HG03571 (cell line): Measurements from ENCODE around the gene NDUFA13.

Experiments
- ATAC-seq: cut with Tn5 transposase; IDR thresholded peaks from one replicate; pipeline ENCODE4 v1.9.1; 2021; ENCODE audit not compliant: unreplicated experiment

NDUFA13 gene

GRCh38 chr19:19506592-19506991, 9.4 kb upstream of the NDUFA13 start:
- no peak for ATAC-seq

- ATAC-seq, result no peak
Measured at GRCh38 chr19:19507354-19507753, 8.7 kb upstream of the NDUFA13 start.

GRCh38 chr19:19508217-19508616, 7.8 kb upstream of the NDUFA13 start:
- no peak for ATAC-seq

- no peak for ATAC-seq
Measured at GRCh38 chr19:19510432-19510831, 5.6 kb upstream of the NDUFA13 start.

- ATAC-seq, result no peak
Measured at GRCh38 chr19:19513682-19514081, 2.3 kb upstream of the NDUFA13 start.

- ATAC-seq, result no peak
Measured at GRCh38 chr19:19514215-19514657, 1.8 kb upstream of the NDUFA13 start.

- no peak for ATAC-seq
Measured at GRCh38 chr19:19514881-19515641, 964 bp upstream of the NDUFA13 start, which contains the start of gene TSSK6. TSS of gene TSSK6 (minus strand) at chr19:19515548. CDS start at chr19:19515427, 121 bp downstream.

GRCh38 chr19:19517235-19517619, 1.2 kb downstream of the NDUFA13 start:
- no peak for ATAC-seq

- no peak for ATAC-seq
Measured at GRCh38 chr19:19520989-19521388, 5.0 kb downstream of the NDUFA13 start.

- no peak for ATAC-seq
Measured at GRCh38 chr19:19523177-19523576, 7.2 kb downstream of the NDUFA13 start.

GRCh38 chr19:19524053-19524452, 8.0 kb downstream of the NDUFA13 start:
- no peak for ATAC-seq

GRCh38 chr19:19525611-19526380, 9.8 kb downstream of the NDUFA13 start:
- ATAC-seq, result no peak

GRCh38 chr19:19526581-19527370, 10.8 kb downstream of the NDUFA13 start:
- ATAC-seq, result no peak

- no peak for ATAC-seq
Measured at GRCh38 chr19:19527371-19527656, 11.3 kb downstream of the NDUFA13 start.

GRCh38 chr19:19527674-19528625, 11.9 kb downstream of the NDUFA13 start:
- no peak for ATAC-seq

GRCh38 chr19:19528721-19529490, 12.9 kb downstream of the NDUFA13 start, which contains the start of gene YJEFN3:
TSS of gene YJEFN3 (plus strand) at chr19:19528911. CDS start at chr19:19528933, 22 bp downstream.
- no peak for ATAC-seq

GRCh38 chr19:19529783-19530422, 13.9 kb downstream of the NDUFA13 start:
- no peak for ATAC-seq

- no peak for ATAC-seq
Measured at GRCh38 chr19:19530423-19530804, 14.4 kb downstream of the NDUFA13 start.

- no peak for ATAC-seq
Measured at GRCh38 chr19:19530889-19531288, 14.9 kb downstream of the NDUFA13 start.
